HG03175 (cell line): ENCODE results near the gene ASB12.

Experiments used
- ATAC-seq: cut with Tn5 transposase; IDR thresholded peaks from one replicate; pipeline ENCODE4 v1.9.1; 2021; ENCODE audit warnings: mild to moderate bottlenecking, moderate library complexity; ENCODE audit not compliant: unreplicated experiment

ASB12 gene

GRCh38 chrX:64186974-64187761 is 43.2 kb downstream of the ASB12 start:
- no peak for ATAC-seq

- ATAC-seq: no peak
These were observed 46.0 kb downstream of the ASB12 start for GRCh38 chrX:64184396-64184795.

- ATAC-seq: no peak
These were observed 48.2 kb downstream of the ASB12 start for GRCh38 chrX:64182208-64182607.

- no peak for ATAC-seq
These were observed 53.5 kb downstream of the ASB12 start for GRCh38 chrX:64176876-64177275.
